CD4-positive, alpha-beta T cell (primary cell): Measurements from ENCODE around the gene AZGP1. TPM values are rescaled to one million over a fixed set of nuclear protein-coding genes. Genes with fewer than 3 reads are reported as not detected.
"Not testable (repeated sequence)": the region's sequence is repeated elsewhere in the genome, so short reads cannot be mapped to it uniquely, and the experiment has no call there.

Experiments
- ATAC-seq: fragments of 200-7000 bp; cut with Tn5 transposase; one replicate; pipeline ENCODE4 v1.10.0; 2022; ENCODE audit warnings: mild to moderate bottlenecking; ENCODE audit not compliant: poor library complexity
- CTCF ChIA-PET: fragments of 350-600 bp; sonication (Branson Sonifier 250); formaldehyde crosslinking; loops from one replicate; lab custom pipeline; 2021; ENCODE audit warnings: antibody characterized with exemption, inconsistent platforms; lab: Charles Lee
- POLR2A ChIA-PET: fragments of 350-600 bp; sonication (Branson Sonifier 250); formaldehyde crosslinking; loops from one replicate; lab custom pipeline; 2021; ENCODE audit warnings: antibody characterized with exemption, inconsistent platforms; lab: Charles Lee
- DNase-seq, 14 experiments: peaks; one replicate each; pipeline ENCODE4 v3.0.0-alpha.2; 2013 to 2020; ENCODE audit warnings: mixed read lengths in 2 of 14
- H3K27ac ChIP-seq, 2 donors: one replicate each; pipeline versions ENCODE4 v1.5.1 to v1.7.0; 2013; ENCODE audit warnings: low read length in 2 of 2, low read depth in 1 of 2, mild to moderate bottlenecking in 1 of 2
- H3K27me3 ChIP-seq, 2 experiments: 1 replicate in 1 of 2; 2 replicates in 1 of 2; pipeline versions ENCODE4 v1.6.1 to v1.7.0; 2013; ENCODE audit warnings: low read length in 2 of 2, control low read depth in 1 of 2, mild to moderate bottlenecking in 1 of 2, moderate library complexity in 1 of 2; ENCODE audit not compliant: insufficient read depth in 2 of 2, control insufficient read depth in 1 of 2
- H3K36me3 ChIP-seq: one replicate; pipeline ENCODE4 v1.6.1; 2013; ENCODE audit warnings: low read length, control low read depth; ENCODE audit not compliant: insufficient read depth
- H3K4me1 ChIP-seq: one replicate; pipeline ENCODE4 v1.6.1; 2013; ENCODE audit warnings: low read length, control low read depth; ENCODE audit not compliant: insufficient read depth
- H3K4me3 ChIP-seq: one replicate; pipeline ENCODE4 v1.5.1; 2013; ENCODE audit warnings: mild to moderate bottlenecking, low read length, moderate library complexity
- H3K9me3 ChIP-seq, 2 experiments: 1 replicate in 1 of 2; 2 replicates in 1 of 2; pipeline versions ENCODE4 v1.6.1 to v1.7.0; 2013; ENCODE audit warnings: low read length in 2 of 2, mild to moderate bottlenecking in 2 of 2, control low read depth in 1 of 2, moderate library complexity in 1 of 2; ENCODE audit not compliant: control insufficient read depth in 1 of 2, insufficient read depth in 1 of 2
- H3K27ac Mint-ChIP-seq: one replicate; pipeline ENCODE4 v1.8.0; 2020; ENCODE audit warnings: mixed read lengths
- H3K27me3 Mint-ChIP-seq: one replicate; pipeline ENCODE4 v1.8.0; 2021; ENCODE audit warnings: mixed read lengths
- H3K36me3 Mint-ChIP-seq: one replicate; pipeline ENCODE4 v1.8.0; 2021; ENCODE audit warnings: low read depth, mixed read lengths
- H3K4me1 Mint-ChIP-seq: one replicate; pipeline ENCODE4 v1.8.0; 2021; ENCODE audit warnings: low read depth, mixed read lengths
- H3K4me3 Mint-ChIP-seq: one replicate; pipeline ENCODE4 v1.8.0; 2020; ENCODE audit warnings: mild to moderate bottlenecking, mixed read lengths
- H3K9me3 Mint-ChIP-seq: one replicate; pipeline ENCODE4 v1.8.0; 2020; ENCODE audit warnings: mixed read lengths
- intact Hi-C, 2 experiments: fragments of 100-400 bp; cut with DNase I in 1 of 2; cut with micrococcal nuclease in 1 of 2; formaldehyde crosslinking; loops; one replicate each; pipeline versions ENCODE4 v1.15.1 to v1.9.0; 2023 to 2025; cut with DNase I, micrococcal nuclease
- total RNA-seq, 174 experiments: library from RNA in 2 of 174; stranded (reverse) in 2 of 174; gene quantifications; one replicate each; pipeline ENCODE4 v1.2.3 and lab custom pipeline; 2021 to 2026
- TF ChIP-seq, protein P1 (sequence below): fragments of 200-600 bp; IDR thresholded peaks from one replicate; pipeline ENCODE4 v1.8.0; 2022; ENCODE audit warnings: antibody characterized with exemption, mild to moderate bottlenecking

AZGP1 gene
- total RNA-seq, 2 experiments from 2014 or later = not detected

DNA sequence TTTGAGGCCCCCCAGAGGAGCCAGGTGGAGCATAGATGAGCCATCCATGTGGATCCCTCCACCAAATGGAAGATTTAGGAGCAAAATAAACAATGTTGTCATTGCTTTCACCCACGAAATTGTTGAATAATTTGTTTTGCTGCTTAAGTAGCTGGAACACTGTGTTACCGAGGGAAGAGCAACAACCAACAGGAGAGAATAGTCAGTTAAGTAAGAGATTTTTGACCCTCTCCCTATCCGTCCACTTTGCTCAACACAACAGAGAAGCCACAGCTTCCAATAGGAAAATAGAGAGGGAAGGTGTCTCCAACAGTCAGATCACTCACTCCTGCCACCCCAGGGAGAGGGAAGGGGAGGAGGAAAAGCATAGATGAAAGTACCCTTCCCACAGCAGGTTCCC lies 35.7 kb upstream of the AZGP1 start:
- H3K4me3 Mint-ChIP-seq = no peak overlapping the region
- H3K9me3 ChIP-seq = no peaks in the 10 kb centered on the region
- ATAC-seq = no peak
- H3K36me3 Mint-ChIP-seq = peaks cover 12% of the 10 kb centered on the region
- intact Hi-C loops = loop anchor here in 1 of 2 experiments (10.0 kb wide), 1 partner anchor 507 kb away; the partner anchor contains the start of genes ZKSCAN5 and ZNF394
- CTCF ChIA-PET = no interaction called here
- H3K4me1 ChIP-seq = peaks cover 20% of the 10 kb centered on the region
- no peaks in the 10 kb centered on the region for H3K9me3 Mint-ChIP-seq
- no peaks in the 10 kb centered on the region for H3K27me3 ChIP-seq
- H3K27ac ChIP-seq = no peak overlapping the region
- no peaks in the 10 kb centered on the region for H3K27me3 Mint-ChIP-seq
- H3K27ac Mint-ChIP-seq = no peak overlapping the region
- H3K4me3 ChIP-seq = no peak overlapping the region
- no peaks in the 10 kb centered on the region for H3K36me3 ChIP-seq
- TF ChIP-seq, protein P1, sequence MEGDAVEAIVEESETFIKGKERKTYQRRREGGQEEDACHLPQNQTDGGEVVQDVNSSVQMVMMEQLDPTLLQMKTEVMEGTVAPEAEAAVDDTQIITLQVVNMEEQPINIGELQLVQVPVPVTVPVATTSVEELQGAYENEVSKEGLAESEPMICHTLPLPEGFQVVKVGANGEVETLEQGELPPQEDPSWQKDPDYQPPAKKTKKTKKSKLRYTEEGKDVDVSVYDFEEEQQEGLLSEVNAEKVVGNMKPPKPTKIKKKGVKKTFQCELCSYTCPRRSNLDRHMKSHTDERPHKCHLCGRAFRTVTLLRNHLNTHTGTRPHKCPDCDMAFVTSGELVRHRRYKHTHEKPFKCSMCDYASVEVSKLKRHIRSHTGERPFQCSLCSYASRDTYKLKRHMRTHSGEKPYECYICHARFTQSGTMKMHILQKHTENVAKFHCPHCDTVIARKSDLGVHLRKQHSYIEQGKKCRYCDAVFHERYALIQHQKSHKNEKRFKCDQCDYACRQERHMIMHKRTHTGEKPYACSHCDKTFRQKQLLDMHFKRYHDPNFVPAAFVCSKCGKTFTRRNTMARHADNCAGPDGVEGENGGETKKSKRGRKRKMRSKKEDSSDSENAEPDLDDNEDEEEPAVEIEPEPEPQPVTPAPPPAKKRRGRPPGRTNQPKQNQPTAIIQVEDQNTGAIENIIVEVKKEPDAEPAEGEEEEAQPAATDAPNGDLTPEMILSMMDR = no peak
- no peak for DNase-seq
- peaks cover 16% of the 10 kb centered on the region for H3K4me1 Mint-ChIP-seq
- POLR2A ChIA-PET = no interaction called here

DNA sequence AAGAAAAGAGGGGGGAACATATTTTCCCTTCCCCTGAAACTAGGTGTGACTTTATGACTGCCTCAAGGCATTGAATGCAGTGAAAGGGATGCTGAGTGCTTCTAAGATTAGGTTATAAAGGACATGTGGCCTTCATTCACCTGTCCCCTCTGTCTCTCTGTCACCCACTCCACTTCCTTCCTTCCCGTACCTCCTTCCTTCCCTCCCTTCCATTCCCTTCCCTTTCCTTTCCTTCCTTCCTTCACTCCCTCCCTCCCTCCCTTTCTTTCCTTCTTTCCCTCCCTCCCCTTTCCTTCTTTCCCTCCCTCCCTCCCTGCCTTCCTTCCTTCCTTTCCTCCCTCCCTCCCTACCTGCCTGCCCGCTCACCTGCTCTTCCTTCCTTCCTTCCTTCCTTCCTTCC lies 35.1 kb upstream of the AZGP1 start:
- no peaks in the 10 kb centered on the region for H3K9me3 Mint-ChIP-seq
- DNase-seq (no peak), ATAC-seq (no peak)
- Histone ChIP-seq H3K4me1 (peaks cover 14% of the 10 kb centered on the region), H3K36me3 (no peaks in the 10 kb centered on the region), H3K27me3 (no peaks in the 10 kb centered on the region), H3K9me3 (no peaks in the 10 kb centered on the region), H3K4me3 (no peak overlapping the region), H3K27ac (no peak overlapping the region)
- ChIA-PET CTCF (no interaction called here), POLR2A (no interaction called here)
- no peak overlapping the region for H3K4me3 Mint-ChIP-seq
- peaks cover 10% of the 10 kb centered on the region for H3K4me1 Mint-ChIP-seq
- no peaks in the 10 kb centered on the region for H3K27me3 Mint-ChIP-seq
- peaks cover 6% of the 10 kb centered on the region for H3K36me3 Mint-ChIP-seq
- H3K27ac Mint-ChIP-seq = no peak overlapping the region
- TF ChIP-seq, protein P1 = no peak
- intact Hi-C loops = loop anchor here in 1 of 2 experiments (10.0 kb wide), 1 partner anchor 506 kb away; the partner anchor contains the start of genes ZKSCAN5 and ZNF394

DNA sequence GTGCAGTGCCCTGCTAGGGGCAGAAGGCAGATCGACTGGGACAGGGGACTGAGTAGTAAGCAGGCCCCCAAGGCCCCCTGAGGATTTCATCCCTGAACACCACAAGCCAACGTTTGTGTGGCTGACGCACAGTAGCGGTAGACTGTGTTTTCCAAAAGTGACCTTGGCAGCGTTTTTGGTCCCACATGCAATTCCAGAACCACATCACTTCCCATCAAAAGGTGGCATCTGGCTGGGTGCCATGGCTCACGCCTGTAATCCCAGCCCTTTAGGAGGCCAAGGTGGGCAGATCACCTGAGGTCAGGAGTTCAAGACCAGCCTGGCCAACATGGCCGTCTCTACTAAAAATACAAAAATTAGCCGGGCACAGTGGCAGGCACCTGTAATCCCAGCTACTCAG lies 34.1 kb upstream of the AZGP1 start:
- H3K27ac Mint-ChIP-seq, H3K9me3 Mint-ChIP-seq, CTCF ChIA-PET, H3K4me3 Mint-ChIP-seq, H3K9me3 ChIP-seq, DNase-seq, H3K27me3 Mint-ChIP-seq, H3K27me3 ChIP-seq, H3K4me1 ChIP-seq, H3K36me3 ChIP-seq, ATAC-seq, H3K4me1 Mint-ChIP-seq, POLR2A ChIA-PET, H3K36me3 Mint-ChIP-seq, H3K4me3 ChIP-seq, H3K27ac ChIP-seq: not testable (repeated sequence)
- intact Hi-C loops = loop anchor here in 1 of 2 experiments (10.0 kb wide), 1 partner anchor 505 kb away; the partner anchor contains the start of genes ZKSCAN5 and ZNF394

DNA sequence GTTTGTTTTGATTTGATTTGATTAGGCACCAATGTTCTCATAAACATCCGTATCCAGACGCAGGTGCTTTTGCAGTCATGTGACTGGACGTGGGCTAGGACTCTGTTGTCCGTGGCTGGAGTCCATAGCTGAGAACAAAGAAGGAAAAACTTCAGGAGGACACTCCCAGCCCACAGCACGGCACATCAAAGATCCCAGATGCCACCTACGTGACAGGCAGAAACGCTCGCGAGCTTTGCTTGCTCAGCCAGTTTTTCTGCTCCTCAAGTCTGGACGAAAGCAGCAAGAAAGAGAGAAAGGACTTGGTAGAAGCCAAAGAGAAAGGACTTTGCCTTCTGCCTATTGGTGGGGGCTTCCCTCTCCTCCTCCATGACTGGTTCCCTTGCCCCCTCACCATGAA lies 32.7 kb upstream of the AZGP1 start:
- ATAC-seq = no peak
- DNase-seq = no peak
- Histone ChIP-seq H3K9me3 (no peaks in the 10 kb centered on the region), H3K36me3 (no peaks in the 10 kb centered on the region), H3K27ac (no peak overlapping the region), H3K4me3 (no peak overlapping the region), H3K27me3 (no peaks in the 10 kb centered on the region), H3K4me1 (peaks cover 3% of the 10 kb centered on the region)
- Mint-ChIP-seq H3K9me3 (no peaks in the 10 kb centered on the region), H3K36me3 (no peaks in the 10 kb centered on the region), H3K27me3 (no peaks in the 10 kb centered on the region), H3K4me3 (no peak overlapping the region), H3K27ac (no peak overlapping the region), H3K4me1 (no peaks in the 10 kb centered on the region)
- intact Hi-C loops = no loop called here
- CTCF ChIA-PET = no interaction called here
- POLR2A ChIA-PET = no interaction called here
- TF ChIP-seq, protein P1 = no peak
